ENCODE data around the gene SLC43A3. TPM values are rescaled to one million over a fixed set of nuclear protein-coding genes. Genes with fewer than 3 reads are reported as not detected.

SLC43A3 gene
- total and polyA plus RNA-seq, 12 donors = 12.1 to 36.2 (median 19.8) TPM

- ATAC-seq (peak in 2 of 8 donors; percentile 4 to 27), DNase-seq (peak in 1 of 2 donors; percentile 23)
- no peaks in the 10 kb centered on the region for H3K36me3 ChIP-seq
- intact Hi-C loops (cut with DNase I) = loop anchor here (2.0 to 10.0 kb wide), 12 partner anchors 21 to 1055 kb away; partner anchors contain the start of gene YPEL4 (in 5 of the 10)
- peaks cover 4 to 42% (median 35%) of the 10 kb centered on the region in 9 donors for H3K4me1 ChIP-seq
- H3K27me3 ChIP-seq = peaks cover 13 to 73% (median 49%) of the 10 kb centered on the region in 7 donors
- peak overlapping the region in 1 of 10 donors; percentile 20 for H3K27ac ChIP-seq
- H3K4me3 ChIP-seq = peak overlapping the region; percentile 11 to 57 (median 50)
- H3K9me3 ChIP-seq = no peaks in the 10 kb centered on the region
- no peak for TF ChIP-seq CTCF (IDR thresholded peaks at IDR 0.05)
- 1% methylated on average over 62 of the region's 62 CpGs for WGBS, 2 donors
Observed at GRCh38 chr11:57459164-57460021, 32.5 kb upstream of the SLC43A3 start.

DNA sequence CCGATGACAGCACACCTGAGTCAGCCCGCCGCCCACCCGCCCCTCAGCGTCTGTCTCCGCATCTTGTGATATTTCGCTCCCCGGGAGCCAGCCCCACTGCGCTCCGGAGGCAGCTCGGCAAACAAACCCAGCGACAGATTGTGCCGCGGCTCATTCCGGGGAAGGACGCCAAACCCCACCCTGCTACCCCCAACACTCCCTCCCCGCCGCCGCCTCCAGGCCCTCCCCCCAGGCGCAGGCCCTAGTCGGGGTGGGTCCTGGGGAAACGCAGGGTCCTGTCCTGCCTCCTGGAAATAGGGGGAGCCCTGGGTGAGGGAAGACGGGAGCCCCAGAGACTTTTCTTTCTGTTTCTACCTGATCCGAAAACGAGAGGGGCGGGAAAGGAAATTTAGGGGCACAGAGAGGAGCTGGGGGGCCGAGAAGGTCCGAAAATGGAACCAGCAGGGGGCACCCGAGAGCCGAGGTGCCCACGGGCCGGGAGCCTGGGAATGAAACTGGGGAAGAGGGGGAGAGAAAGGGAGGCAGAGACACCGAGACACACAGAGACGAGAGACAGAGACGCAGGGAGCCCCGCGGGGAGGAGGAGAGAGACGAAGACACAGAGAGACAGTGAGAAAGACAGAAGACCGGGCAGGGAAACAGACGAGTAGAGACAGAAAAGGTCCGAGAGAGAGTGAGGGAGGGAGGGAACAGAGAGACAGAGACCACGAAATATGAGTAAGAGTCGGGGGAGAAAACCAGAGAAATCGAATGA is 31.7 kb upstream of the SLC43A3 start:
- Histone ChIP-seq H3K4me1 (peaks cover 4 to 42% (median 35%) of the 10 kb centered on the region in 9 donors), H3K27ac (peak overlapping the region in 2 of 10 donors; percentile 6 to 20), H3K4me3 (peak overlapping the region in 9 of 10 donors; percentile 35 to 57 (median 51)), H3K36me3 (no peaks in the 10 kb centered on the region), H3K27me3 (peaks cover 13 to 64% (median 47%) of the 10 kb centered on the region in 7 donors), H3K9me3 (no peaks in the 10 kb centered on the region)
- intact Hi-C loops (cut with DNase I) = loop anchor here (1.0 to 10.0 kb wide), 13 partner anchors 22 to 1056 kb away; partner anchors contain the start of gene YPEL4 (in 5 of the 10)
- ATAC-seq = peak; percentile 43 to 70 (median 55)
- TF ChIP-seq CTCF (IDR thresholded peaks at IDR 0.05) = peak; percentile 64 to 87 (median 81)
- WGBS, 2 donors = 0 to 1% methylated on average over 38 to 44 of the region's 44 CpGs
- peak; percentile 52 to 70 for DNase-seq

- peak overlapping the region in 1 of 10 donors; percentile 6 for H3K27ac ChIP-seq
- no peaks in the 10 kb centered on the region for H3K9me3 ChIP-seq
- intact Hi-C loops (cut with DNase I) = loop anchor here (1.0 to 10.0 kb wide), 13 partner anchors 23 to 1057 kb away; partner anchors contain the start of gene YPEL4 (in 5 of the 10)
- peaks cover 13 to 59% (median 47%) of the 10 kb centered on the region in 7 donors for H3K27me3 ChIP-seq
- H3K4me1 ChIP-seq = peaks cover 4 to 42% (median 35%) of the 10 kb centered on the region in 9 donors
- H3K4me3 ChIP-seq = peak overlapping the region in 9 of 10 donors; percentile 35 to 57 (median 51)
- TF ChIP-seq CTCF (IDR thresholded peaks at IDR 0.05) = no peak
- WGBS, 2 donors = 2 to 4% methylated on average over 9 to 16 of the region's 16 CpGs
- no peak for DNase-seq
- no peaks in the 10 kb centered on the region for H3K36me3 ChIP-seq
- peak in 2 of 8 donors; percentile 5 to 8 for ATAC-seq
Observed at GRCh38 chr11:57458060-57458409, 31.1 kb upstream of the SLC43A3 start.

DNA sequence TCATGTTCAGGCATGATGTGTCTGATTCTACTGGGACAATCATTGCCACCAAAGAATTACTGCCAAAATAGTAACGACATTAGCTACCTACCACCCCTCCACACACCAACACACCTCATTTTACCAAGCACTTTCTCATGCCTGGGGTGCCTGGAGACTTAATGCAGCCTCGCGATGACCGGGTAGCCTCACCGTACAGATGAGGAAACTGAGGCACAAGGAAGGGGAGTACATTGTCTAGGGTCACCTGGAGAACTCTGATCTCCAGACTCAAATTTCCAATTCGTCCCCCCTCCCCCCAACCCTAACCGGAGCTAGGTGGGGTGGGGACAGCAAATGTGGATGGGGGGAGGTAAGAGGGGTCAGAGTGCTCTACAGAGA is 30.7 kb upstream of the SLC43A3 start:
- ATAC-seq (peak in 1 of 8 donors; percentile 3), DNase-seq (no peak)
- H3K27me3 ChIP-seq = peaks cover 13 to 56% (median 47%) of the 10 kb centered on the region in 7 donors
- H3K36me3 ChIP-seq = no peaks in the 10 kb centered on the region
- peak in 3 of 9 donors; percentile 8 to 38 (median 14) for TF ChIP-seq CTCF (IDR thresholded peaks at IDR 0.05)
- peak overlapping the region in 1 of 10 donors; percentile 16 for H3K4me3 ChIP-seq
- no peak overlapping the region for H3K27ac ChIP-seq
- peaks cover 4 to 42% (median 35%) of the 10 kb centered on the region in 9 donors for H3K4me1 ChIP-seq
- 7 to 19% methylated on average over 7 of the region's 7 CpGs for WGBS, 2 donors
- H3K9me3 ChIP-seq = no peaks in the 10 kb centered on the region
- intact Hi-C loops (cut with DNase I) = loop anchor here (1.0 to 10.0 kb wide), 15 partner anchors 23 to 1057 kb away; partner anchors contain the start of genes YPEL4 (in 5 of the 10) and TIMM10 (in 1 of the 10)
